Posterior vena cava (tissue), 2 donors: ENCODE measurements around the gene FNBP1. TPM values are rescaled to one million over a fixed set of nuclear protein-coding genes. Genes with fewer than 3 reads are reported as not detected.

Source experiments
- DNase-seq: peaks from one replicate; pipeline ENCODE4 v3.0.0-alpha.2; 2020; ENCODE audit warnings: low spot score
- intact Hi-C, 2 donors: fragments of 100-400 bp; cut with DNase I; formaldehyde crosslinking; loops; one replicate each; pipeline versions ENCODE4 v1.14.1 to v1.14.2; 2022 to 2023
- total RNA-seq, 2 donors: library from RNA; stranded (reverse); fragmentation: NEBNext Ultra II Directional; extraction: Animal tissue kit (Norgen Biotek cat#: 25700); gene quantifications; one replicate each; pipeline ENCODE4 v1.2.1, GENCODE V29; 2021
- donor health status: DM: yes; HTN: yes; CAD: no.
- donor health status: DM: yes; HTN: yes; CAD: no.

FNBP1 gene
- total RNA-seq, 2 donors from 2014 or later: 116 to 165 TPM

DNA sequence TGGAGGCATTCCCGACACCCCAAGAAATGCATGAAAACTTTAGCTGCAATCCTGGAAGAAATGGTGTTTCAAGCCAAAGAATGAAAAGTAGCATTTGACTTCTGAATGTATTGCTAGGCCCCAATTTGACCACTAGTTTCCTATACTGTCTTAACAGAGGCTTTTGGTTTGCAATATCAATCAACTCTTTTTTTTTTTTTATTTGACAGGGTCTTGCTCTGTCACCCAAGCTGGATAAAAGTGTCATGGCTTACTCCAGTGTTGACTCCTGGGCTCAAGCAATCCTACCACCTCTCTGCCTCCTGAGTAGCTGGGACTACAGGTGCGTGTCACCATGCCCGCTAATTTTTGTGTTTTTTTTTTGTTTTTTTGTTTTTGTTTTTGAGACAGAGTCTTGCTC lies 7.5 kb upstream of the FNBP1 start:
- intact Hi-C loops: no loop called here
- no peak for DNase-seq

DNA sequence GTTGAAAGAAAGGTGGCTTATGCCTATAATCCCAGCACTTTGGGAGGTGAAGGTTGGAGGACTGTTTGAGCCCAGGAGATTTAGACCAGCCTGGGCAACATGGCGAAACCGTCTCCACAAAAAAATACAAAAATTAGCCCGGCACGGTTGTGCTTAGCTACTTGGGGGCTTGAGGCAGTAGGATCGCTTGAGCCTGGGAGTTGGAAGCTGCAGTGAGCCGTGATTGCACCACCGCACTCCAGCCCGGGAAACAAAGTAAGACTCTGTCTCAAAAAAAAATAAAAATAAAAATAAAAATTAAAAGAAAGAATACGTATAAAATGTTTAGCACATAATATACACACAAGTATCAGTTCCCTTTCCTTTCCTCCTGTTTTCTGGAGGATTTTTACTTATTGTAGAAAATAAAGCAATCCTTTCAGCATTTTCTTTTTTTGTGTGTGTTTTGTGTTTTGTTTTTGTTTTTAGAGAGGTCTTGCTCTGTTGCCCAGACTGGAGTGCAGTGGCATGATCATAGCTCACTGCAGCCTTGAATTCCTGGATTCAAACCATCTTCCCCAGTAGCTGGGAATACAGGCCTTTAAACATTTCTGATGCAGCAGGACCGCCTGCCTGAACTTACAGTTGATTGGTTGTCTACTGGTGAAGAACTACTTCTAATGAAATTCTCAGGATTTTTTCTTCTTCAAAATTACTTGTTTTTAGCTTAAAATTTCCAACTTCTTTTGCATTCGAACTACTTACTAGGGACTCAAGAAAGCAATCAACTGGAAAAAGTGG lies 6.6 kb upstream of the FNBP1 start:
- intact Hi-C loops: no loop called here
- no peak for DNase-seq

DNA sequence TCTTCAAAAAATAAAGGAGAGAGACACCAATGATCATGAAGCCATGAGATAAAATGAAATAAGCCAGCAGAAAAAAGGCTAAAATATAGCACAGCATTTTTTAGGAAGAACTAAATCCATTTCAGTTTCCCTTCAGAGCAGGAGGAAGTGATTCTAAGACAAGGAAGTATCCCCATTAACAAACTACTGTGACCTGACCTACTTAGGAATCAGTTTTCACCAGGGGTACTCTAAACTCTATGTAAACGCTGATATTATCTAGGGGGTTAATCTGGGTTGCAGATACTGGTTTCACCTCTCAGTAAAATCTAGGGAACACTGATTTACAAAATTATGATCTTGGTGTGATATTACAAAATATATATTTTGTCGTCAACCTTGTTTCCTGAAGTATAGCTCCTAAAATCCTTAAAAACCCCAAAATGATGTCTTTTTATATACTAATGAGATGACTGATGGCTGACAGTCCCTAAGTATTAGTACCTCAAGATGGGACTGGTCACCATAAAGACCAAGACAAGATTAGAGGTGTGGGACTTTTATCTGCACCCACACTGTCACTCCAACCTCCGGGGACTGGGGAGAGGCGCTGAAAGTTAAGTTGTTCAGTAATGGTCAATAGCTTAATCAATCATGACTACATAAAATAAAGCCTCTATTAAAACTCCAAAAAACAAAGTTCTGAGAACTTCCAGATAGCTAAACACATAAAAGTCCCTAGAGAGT lies 2.9 kb upstream of the FNBP1 start:
- no peak for DNase-seq
- intact Hi-C loops: no loop called here

DNA sequence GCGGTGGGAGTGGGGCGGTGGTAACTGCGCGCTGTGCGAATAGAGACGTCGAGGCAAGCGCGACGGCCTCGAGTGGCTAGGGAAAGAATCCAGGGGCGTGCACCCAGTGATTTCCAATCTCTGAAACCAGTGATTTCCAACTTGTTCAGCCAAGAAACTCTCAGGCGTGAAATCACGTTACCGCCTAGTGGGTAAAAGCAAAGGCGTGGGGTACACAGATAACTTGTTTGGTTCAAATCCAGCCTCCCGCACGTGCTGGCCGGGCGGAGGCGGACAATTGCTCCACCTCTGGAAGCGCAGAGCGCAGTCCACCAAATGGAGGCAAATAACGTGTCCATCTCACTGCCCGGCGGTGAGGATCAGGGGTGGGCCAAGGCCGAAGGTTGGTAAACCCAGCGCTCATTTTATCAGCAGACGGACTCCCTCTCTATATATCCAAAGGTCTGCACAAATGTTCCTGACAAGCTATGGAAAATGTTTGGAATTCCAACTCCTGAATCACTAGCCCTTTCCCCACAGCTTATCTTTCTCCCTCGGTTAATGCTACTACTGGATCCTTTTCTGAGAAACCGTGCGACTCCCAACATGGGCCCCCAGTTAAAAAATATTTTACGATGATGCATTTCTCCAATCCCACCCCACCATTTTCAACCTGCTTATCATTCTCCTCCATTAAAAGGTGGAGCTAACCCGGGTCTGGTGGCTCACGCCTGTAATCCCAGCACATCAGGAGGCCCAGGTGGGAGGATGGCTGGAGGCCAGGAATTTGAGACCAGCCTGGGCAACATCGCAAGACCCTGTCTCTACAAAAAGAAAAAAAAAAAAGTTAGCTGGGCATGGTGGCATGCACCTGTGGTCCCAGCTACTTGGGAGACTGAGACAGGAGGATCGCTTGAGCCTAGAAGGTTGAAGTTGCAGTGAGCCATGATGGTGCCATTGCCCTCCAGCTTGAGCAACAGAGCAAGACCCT lies 950 bp upstream of the FNBP1 start:
- peak; percentile 84 for DNase-seq

DNA sequence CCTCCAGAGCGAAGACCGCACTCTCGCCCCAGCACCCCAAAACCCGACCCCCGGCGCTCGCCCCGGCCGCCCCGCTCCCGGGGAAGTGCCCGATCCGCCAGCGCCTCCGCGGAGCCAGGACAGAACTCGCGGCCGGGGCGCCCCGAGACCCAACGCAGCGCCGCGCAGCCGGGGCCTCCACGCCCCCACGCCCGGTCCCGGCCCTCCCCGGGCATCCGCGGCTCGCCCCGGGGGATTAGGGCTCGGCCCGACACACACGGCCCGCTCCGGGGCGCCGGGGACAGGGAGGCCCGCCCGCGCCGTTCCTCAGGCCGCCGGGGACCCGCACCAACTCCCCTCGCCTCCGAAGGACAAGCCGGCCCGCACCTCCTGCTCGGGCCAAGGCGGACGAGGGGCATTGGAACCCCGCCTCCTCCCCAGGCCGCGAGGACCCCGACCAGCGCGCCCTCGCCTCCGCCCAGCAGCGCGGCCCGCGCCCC lies 544 bp downstream of the FNBP1 start:
- peak; percentile 83 for DNase-seq
- intact Hi-C loops: no loop called here

More for the DNA sequence above, 950 bp upstream of the FNBP1 start:
- intact Hi-C loops: no loop called here

DNA sequence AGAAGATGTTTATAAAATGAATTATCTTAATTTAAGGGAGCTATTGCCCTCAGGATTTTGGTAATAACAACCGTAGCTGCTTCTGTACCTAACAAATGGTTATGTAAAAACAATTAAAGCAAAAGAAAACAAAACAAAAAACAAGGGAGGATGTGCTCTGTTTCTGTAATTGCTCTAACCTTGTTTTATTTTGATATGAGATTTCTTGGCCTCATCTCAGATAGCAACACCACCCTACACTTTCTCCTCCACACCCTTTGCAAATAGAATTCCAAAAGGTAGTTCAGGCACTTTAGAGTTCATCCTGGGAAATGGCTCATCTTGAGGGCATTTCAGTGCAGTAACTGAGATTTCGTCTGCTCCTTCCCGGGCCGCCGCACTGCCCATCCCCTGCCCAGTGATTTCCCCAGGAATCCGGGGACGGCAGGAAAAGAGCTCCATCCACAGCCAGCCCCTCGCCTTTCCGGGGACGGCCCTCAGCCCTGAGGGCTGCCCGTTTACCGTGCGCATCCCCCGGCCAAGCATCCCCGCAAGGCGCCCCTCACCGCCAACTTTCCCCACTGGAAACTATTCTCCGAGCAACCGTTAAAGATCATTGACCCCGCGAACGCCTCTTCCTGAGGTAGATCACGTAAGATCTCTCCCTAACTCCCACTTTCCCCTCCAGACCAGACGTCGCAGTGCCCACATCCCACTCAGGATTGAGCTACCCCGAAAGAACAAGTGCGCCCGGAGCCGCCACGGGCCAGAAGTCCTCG lies 1.2 kb downstream of the FNBP1 start:
- intact Hi-C loops: no loop called here
- no peak for DNase-seq

DNA sequence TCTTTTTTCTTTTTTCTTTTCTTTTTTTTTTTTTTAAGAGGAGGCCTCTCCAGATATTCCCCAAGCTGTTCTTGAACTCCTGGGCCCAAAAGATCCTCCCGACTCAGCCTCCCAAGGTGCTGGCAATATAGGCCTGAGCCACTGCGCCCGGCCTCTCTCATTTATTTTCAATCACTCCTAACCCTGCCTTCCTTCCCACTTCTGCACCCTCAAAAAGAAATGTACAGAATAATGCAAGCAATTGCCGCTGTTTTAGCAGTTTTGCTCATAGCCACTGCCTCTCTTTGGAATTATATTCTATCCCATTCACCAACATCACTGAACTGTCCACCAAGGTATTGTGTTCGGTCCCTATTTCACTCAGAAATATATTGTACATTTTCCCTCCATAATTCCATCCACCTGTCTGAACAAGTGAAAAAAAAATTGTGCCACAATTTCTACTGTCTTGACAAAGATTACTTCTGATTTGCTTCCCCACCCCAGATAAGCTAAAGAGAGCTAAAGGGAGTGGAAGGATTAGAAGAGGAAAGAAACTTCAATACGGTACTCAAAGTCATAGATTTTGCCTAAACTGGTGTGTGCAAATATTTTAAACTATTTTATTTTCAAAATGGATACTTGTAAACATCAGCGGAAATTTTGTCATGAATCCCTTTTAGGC lies 1.9 kb downstream of the FNBP1 start:
- intact Hi-C loops: no loop called here
- DNase-seq: no peak

DNA sequence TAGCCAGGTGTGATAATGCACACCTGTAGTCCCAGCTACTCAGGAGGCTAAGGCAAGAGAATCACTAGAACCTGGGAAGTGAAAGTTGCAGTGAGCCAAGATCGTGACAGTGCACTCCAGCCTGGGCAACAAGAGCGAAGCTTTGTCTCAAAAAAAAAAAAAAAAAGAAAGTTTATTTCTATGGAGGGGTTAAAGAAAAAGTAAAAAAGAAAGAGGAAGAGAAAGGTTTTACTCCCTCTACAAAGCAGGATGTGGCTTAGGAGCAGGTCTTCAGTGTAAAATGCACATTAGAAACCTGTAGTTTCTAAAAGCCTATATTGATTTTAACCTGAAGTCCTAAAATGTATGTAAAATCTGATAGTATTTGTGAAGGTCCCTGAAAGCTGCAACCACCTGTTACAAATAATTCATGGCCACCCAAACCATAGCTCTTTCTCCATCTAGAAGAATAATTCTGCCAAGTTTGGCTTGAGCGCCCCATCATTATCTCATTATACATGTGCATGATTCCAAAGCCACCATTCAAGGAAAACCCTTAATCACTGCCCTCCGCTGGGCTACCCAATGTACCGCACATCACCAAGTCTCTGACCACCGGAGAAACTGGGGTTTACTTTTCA lies 3.4 kb downstream of the FNBP1 start:
- intact Hi-C loops: loop anchor here in 1 of 2 donors (10.0 kb wide), 1 partner anchor 55 kb away; no protein-coding TSS in a partner anchor

DNA sequence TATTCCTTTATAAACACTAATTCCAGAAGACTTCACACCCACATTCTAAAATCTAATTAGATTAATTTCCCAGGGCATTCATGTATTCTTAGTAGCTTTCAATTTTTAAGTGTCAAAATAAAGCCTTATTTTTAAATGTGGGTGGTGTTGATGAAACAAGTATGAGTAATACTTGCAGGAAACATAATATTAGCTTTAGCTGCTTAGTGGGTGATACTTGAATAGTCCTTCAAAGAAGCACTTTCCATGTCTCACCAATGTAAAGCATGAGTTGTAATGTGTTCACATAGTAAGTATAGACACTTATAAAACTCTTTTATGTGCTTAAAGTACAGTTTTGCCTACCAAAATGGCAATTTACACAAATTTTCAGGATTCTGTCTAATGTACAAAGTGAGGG lies 6.9 kb downstream of the FNBP1 start:
- intact Hi-C loops: loop anchor here in 1 of 2 donors (10.0 kb wide), 1 partner anchor 51 kb away; no protein-coding TSS in a partner anchor
- DNase-seq: no peak

More for the DNA sequence above, 3.4 kb downstream of the FNBP1 start:
- no peak for DNase-seq

DNA sequence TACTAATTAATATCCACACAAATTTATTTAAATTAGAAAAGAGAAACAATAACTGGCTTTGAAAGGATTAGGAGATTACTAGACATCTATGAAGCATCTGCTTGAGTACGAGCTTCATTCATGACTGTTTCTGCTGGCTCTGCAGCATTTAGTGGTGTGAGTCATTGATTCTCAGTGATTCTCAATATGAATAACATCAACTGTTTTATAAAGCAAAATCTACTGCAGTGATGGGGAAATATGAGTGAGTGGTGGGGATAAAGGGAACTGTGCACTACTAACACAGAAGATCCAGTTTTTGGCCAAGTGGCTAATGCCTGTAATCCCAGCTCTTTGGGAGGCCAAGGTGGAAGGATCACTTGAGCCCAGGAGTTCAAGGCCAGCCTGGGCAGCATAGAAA lies 8.4 kb downstream of the FNBP1 start:
- intact Hi-C loops: loop anchor here in 1 of 2 donors (10.0 kb wide), 1 partner anchor 50 kb away; no protein-coding TSS in a partner anchor
- DNase-seq: no peak

DNA sequence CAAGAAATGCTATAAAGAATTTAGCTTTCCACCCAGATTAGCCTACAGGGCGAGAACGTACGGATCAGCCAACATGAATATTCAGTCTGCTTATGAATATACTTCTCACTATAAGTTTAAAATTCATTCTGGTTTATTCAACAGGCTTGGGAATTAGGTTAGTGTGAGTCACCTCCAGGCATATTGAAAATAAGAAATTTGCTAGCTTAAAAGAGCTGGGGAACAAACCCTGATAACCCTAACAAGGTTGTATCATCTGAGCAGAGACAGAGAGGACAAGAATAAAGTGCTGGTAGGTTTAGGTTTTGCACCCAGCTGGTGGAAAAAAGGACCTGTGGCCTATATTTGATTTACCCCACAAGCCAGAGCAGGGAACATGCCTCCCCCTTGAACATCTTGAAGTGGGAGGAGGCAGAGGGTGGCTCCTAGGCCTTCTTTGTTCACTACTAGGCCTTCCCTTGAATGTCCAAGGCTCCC lies 12.3 kb downstream of the FNBP1 start:
- intact Hi-C loops: loop anchor here in 1 of 2 donors (10.0 kb wide), 1 partner anchor 46 kb away; no protein-coding TSS in a partner anchor
- no peak for DNase-seq

DNA sequence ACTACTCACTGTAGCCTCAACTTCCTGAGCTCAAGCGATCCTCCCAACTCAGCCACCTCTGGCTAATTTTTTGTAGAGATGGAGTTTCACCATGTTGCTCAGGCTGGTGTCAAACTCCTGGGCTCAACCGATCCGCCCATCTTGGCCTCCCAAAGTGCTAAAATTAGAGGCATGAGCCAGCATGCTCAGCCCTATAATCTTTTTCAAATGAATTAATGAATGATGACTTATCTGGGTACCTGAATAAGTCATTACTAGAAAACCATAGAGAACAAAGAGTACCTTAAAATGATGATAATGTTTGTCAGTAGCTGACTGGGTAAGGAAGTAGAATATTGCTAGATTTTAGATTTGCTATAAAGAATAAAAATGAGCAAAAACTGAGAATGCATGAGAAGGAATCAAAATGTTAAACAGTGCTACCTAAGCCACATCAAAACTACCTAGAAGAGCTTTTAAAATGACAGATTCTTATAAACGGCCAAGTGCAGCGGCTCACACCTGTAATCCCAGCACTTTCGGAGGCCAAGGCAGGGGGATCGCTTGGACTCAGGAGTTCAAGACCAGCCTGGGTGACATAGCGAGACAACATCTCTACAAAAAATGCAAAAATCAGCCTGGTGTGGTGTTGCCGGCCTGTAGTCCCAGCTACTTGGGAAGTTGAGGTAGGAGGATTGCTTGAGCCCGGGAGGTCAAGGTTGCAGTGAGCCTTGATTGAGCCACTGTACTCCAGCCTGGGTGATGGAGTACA lies 13.6 kb downstream of the FNBP1 start:
- intact Hi-C loops: loop anchor here in 1 of 2 donors (10.0 kb wide), 1 partner anchor 135 kb away; no protein-coding TSS in a partner anchor
- DNase-seq: no peak

DNA sequence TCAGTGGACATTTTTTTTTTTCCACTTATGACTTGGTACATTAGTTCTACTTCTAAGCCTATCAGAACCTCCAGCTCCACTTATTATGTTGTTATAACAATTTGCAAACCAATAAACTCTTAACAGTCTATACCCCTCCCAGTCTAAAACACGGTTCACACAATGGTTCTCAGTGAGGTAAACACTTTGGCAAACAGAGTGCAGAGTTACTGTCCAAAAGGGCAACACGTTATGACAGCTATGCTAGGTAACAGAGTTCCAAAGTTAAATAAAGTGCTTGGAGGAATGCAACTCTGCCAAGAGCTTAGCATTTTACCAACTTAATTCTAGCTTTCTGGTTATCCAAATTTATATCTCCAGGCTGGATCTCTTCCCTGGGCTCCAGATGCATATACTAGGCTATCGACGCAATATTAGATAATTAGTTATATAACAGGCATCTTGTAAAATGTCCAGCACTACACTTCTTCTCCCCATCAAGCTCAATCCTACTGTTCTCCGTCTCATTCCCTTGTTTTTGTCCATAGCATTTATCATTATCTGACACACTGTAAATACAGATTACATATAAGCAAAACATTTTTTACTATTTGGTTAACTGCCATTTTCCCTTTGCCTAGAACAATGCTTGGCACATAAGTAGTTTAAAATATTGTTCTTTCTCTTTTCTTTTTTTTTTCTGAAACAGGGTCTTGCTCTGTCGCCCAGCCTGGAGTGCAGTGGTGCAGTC lies 14.3 kb downstream of the FNBP1 start:
- DNase-seq: no peak
- intact Hi-C loops: loop anchor here in 1 of 2 donors (10.0 kb wide), 1 partner anchor 134 kb away; no protein-coding TSS in a partner anchor

DNA sequence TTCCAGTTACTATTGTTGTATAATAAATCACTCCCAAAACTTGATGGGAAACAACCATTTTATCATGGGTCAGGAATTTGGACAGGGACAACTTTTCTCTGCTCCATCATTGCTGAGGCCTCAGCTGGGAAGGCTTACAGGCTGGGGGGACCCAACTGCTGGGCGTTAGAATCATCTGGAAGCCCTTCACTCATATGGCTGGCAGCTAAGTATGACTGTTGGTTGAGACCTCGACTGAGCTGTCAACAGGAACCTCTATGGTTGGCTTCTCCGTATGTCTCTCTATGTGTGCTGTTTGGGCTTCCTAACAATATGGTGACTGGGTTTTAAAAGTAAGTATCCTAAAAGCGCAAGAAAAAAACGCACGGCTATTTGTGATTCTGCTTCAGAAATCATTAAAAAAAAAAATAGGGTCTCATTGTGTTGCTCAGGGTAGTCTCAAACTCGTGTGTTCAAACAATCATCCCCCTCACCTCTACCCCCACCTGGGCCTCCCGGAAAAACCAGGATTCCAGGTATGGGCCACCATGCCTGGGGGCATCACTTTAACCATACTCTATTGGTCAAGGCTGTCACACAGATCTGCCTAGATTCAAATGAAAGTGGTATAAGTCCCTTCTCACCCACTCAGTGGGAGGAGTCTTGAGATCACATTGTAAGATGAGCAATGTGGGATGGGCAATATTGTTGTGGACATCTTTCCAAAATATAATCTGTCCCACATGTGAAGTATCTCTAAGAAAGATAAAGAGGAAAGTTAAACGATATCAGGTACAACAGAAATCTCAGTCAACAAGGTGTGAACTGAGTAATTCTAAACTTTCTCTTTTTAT lies 15.2 kb downstream of the FNBP1 start:
- intact Hi-C loops: loop anchor here in 1 of 2 donors (10.0 kb wide), 1 partner anchor 133 kb away; no protein-coding TSS in a partner anchor
- DNase-seq: no peak
